Karpas-422 (cell line): Measurements from ENCODE around the gene CCR2. TPM values are rescaled to one million over a fixed set of nuclear protein-coding genes. Genes with fewer than 3 reads are reported as not detected.
"Not testable (repeated sequence)": the region's sequence is repeated elsewhere in the genome, so short reads cannot be mapped to it uniquely, and the experiment has no call there.

Experiments
- DNase-seq: peaks from one replicate; pipeline ENCODE4 v3.0.0-alpha.2; 2015
- H2AFZ ChIP-seq: fragments of 200-600 bp; sonication (generic); 2 replicates; pipeline ENCODE4 v1.6.1; 2014; ENCODE audit warnings: antibody characterized with exemption, low read length, mixed read lengths
- H3K27ac ChIP-seq: fragments of 200-600 bp; sonication (generic); 2 replicates; pipeline ENCODE4 v1.5.1; 2014; ENCODE audit warnings: mild to moderate bottlenecking, low read length, moderate library complexity
- H3K27me3 ChIP-seq: fragments of 200-600 bp; sonication (generic); 2 replicates; pipeline ENCODE4 v1.6.1; 2014; ENCODE audit warnings: low read length, mixed read lengths
- H3K36me3 ChIP-seq: fragments of 200-600 bp; sonication (generic); 2 replicates; pipeline ENCODE4 v1.6.1; 2014; ENCODE audit warnings: low read length, mixed read lengths; ENCODE audit not compliant: insufficient read depth
- H3K4me1 ChIP-seq: fragments of 200-600 bp; sonication (generic); 2 replicates; pipeline ENCODE4 v1.6.1; 2014; ENCODE audit warnings: mild to moderate bottlenecking, low read length, mixed read lengths
- H3K4me2 ChIP-seq: fragments of 200-600 bp; sonication (generic); 2 replicates; pipeline ENCODE4 v1.6.1; 2014; ENCODE audit warnings: low read length, low read depth, mild to moderate bottlenecking; ENCODE audit not compliant: poor library complexity, severe bottlenecking
- H3K4me3 ChIP-seq: fragments of 200-600 bp; sonication (generic); 2 replicates; pipeline ENCODE4 v1.5.1; 2014; ENCODE audit warnings: mild to moderate bottlenecking, antibody characterized with exemption, low read length, mixed read lengths
- H3K79me2 ChIP-seq: fragments of 200-600 bp; sonication (generic); 2 replicates; pipeline ENCODE4 v1.6.1; 2014; ENCODE audit warnings: mild to moderate bottlenecking, low read length, mixed read lengths
- H3K9ac ChIP-seq: fragments of 200-600 bp; sonication (generic); 2 replicates; pipeline ENCODE4 v1.6.0; 2014; ENCODE audit warnings: low read length
- H3K9me2 ChIP-seq: fragments of 200-600 bp; sonication (generic), shearing (Covaris generic); replicated peaks from 2 replicates; pipeline ENCODE4 v1.6.0; 2014; ENCODE audit warnings: mild to moderate bottlenecking, low read length, moderate library complexity; ENCODE audit not compliant: insufficient read depth
- H3K9me3 ChIP-seq: fragments of 300-700, 200-600 bp; sonication (generic); 2 replicates; pipeline ENCODE4 v1.6.1; 2014; ENCODE audit warnings: low read length, mixed read lengths
- H4K20me1 ChIP-seq: fragments of 200-600 bp; sonication (generic); 2 replicates; pipeline ENCODE4 v1.6.1; 2014; ENCODE audit warnings: mild to moderate bottlenecking, antibody characterized with exemption, low read length, low read depth; ENCODE audit not compliant: insufficient read depth
- total RNA-seq: library from RNA; depleted of rRNA; stranded (reverse); fragments of >200 nt; shearing (Covaris generic); gene quantifications from 2 replicates; pipeline ENCODE4 v1.2.3, GENCODE V29; 2014; ENCODE audit warnings: low replicate concordance

CCR2 gene
- total RNA-seq, 1 experiment from 2014 or later, result not detected

DNA sequence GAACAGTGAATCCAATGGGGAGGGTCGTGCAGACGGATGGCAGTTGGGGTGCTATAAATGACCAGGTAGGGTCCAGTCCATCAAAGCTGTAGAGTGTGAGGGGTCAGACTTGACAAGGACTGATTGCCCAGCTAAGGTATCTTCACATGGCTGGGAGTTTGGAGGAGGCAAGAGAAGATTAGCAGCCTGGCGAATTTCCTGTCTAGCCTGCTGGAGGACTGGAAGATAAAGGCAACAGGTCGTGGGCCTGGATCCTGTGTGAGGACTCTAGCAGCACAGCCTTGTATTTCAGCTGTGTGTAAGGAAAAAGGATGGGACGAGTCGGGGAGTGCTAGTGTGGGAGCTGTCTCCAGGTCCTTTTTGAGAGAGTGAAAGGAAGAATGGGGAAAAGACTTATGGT is 35.4 kb downstream of the CCR2 start:
- H3K9me2 ChIP-seq, result no peaks in the 10 kb centered on the region
- H3K79me2 ChIP-seq, result no peaks in the 10 kb centered on the region
- peaks cover 7% of the 10 kb centered on the region for H3K4me1 ChIP-seq
- H3K36me3 ChIP-seq, result no peaks in the 10 kb centered on the region
- no peak overlapping the region for H3K27ac ChIP-seq
- no peaks in the 10 kb centered on the region for H3K27me3 ChIP-seq
- H3K9ac ChIP-seq, result no peak overlapping the region
- no peak overlapping the region for H3K4me2 ChIP-seq
- no peak overlapping the region for H2AFZ ChIP-seq
- H3K4me3 ChIP-seq, result no peak overlapping the region
- DNase-seq, result no peak
- no peaks in the 10 kb centered on the region for H3K9me3 ChIP-seq
- H4K20me1 ChIP-seq, result no peaks in the 10 kb centered on the region

DNA sequence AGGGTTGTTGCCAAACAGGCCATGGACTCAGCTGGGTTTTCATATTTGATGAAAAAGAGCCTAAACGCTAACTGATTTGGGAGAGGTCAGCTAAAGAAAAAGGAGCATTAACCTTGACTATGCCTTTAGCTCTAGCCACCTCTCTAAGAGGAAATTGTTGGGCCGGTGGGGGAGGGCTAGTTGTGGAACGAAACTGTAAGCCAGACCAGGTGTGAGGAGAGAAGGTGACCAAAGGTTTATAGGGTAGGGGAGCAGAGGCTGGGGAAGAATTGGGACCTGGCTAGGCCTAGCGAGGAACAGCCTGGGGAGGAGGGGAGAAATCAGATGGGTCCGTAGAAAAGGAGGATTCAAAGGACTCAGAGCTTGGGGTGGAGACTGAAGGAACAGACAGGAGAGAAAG is 37.6 kb downstream of the CCR2 start:
- not testable (repeated sequence) for H3K9me3 ChIP-seq, H3K27me3 ChIP-seq, H3K27ac ChIP-seq, H4K20me1 ChIP-seq, DNase-seq, H3K9me2 ChIP-seq, H3K9ac ChIP-seq, H3K4me2 ChIP-seq, H3K4me3 ChIP-seq, H3K4me1 ChIP-seq, H2AFZ ChIP-seq, H3K79me2 ChIP-seq, H3K36me3 ChIP-seq

DNA sequence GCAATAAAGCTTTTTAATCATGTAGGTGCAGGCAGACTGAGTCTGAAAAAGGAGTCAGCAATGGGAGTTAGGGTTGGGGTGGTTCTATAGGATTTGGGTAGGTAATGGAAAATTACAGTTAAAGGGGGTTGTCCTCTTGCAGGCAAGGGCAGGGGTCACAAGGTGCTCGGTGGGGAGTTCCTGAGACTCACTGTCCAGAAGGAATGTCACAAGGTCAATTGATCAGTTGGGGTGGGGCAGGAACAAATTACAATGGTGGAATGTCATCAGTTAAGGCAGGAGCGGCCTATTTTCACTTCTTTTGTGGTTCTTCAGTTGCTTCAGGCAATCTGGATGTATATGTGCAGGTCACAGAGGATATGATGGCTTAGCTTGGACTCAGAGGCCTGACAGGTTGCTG is 39.1 kb downstream of the CCR2 start:
- no peak overlapping the region for H3K9ac ChIP-seq
- H3K4me2 ChIP-seq, result no peak overlapping the region
- no peak overlapping the region for H3K27ac ChIP-seq

DNA sequence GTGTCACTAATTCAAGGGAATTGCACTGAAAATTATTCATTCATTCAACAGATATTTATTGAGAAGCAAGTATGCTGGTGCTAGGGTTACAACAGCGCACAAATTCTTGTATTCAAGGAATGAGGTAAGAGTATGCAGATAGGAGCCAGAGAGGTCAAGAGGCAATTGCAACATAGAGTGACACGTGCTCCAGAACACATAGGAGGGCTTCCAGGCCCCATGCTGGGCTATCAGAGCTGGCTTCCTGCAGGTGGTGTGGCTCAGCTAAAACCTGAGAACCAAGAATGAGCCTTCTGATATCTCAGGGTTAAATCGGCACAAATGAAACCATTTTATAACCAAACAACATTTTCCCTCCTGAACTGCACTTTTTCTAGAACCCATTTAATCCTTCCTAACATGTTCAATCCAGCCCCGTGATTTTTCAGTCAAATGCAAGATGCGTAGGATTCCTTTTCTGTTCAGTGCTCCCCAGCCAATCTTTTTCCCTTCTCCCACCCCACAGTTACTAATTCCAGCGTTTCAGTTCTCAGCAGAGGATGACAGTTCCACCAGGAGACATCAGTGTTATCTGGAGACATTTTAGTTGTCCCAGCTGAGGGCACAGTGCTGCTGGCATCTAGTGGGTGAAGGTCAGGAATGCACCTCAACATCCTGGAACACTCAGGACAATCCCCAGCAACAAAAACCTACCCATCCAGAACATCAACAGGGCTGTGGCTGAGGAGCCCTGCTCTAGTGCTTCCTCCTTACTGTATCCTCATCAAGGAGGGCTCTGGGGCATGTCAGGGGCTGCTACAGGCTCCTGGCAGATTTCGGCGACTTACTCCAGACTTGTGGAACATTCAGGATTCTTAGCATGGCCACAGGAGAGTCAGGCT is 39.9 kb downstream of the CCR2 start:
- Histone ChIP-seq H3K9me3 (no peaks in the 10 kb centered on the region), H3K36me3 (no peaks in the 10 kb centered on the region), H3K9me2 (no peaks in the 10 kb centered on the region), H3K27me3 (no peaks in the 10 kb centered on the region), H3K79me2 (no peaks in the 10 kb centered on the region), H3K4me2 (no peak overlapping the region), H3K4me3 (no peak overlapping the region), H4K20me1 (no peaks in the 10 kb centered on the region), H3K27ac (no peak overlapping the region), H3K9ac (no peak overlapping the region), H2AFZ (no peak overlapping the region), H3K4me1 (no peaks in the 10 kb centered on the region)
- no peak for DNase-seq

More for the DNA sequence above, 39.1 kb downstream of the CCR2 start:
- no peak for DNase-seq
- Histone ChIP-seq H3K79me2 (no peaks in the 10 kb centered on the region), H2AFZ (no peak overlapping the region), H3K36me3 (no peaks in the 10 kb centered on the region), H3K9me2 (no peaks in the 10 kb centered on the region), H4K20me1 (no peaks in the 10 kb centered on the region), H3K4me1 (no peaks in the 10 kb centered on the region), H3K4me3 (no peak overlapping the region), H3K9me3 (no peaks in the 10 kb centered on the region), H3K27me3 (no peaks in the 10 kb centered on the region)

DNA sequence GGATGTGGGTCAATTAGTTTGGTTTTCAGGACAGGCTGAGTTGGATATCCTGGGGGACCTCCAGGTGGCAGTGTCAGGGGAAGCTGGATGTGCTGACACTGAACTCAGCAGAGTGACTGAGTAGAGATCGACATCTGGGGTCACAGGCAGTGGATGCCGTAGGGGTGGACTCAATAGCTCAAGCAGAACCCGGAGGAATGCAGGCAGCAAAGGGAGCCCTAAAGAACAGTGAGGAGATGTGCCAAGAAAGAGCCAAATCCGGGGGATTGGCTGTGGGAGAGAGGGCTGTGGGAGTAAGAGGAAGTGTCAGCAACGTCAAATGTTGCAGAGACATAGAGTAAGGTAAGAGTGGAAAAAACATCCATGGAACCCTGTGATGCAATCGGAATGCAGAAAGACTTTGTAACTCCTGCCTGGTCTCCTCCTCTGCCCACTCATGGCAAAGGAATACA is 41.3 kb downstream of the CCR2 start:
- Histone ChIP-seq H4K20me1 (no peaks in the 10 kb centered on the region), H3K4me2 (no peak overlapping the region), H3K4me3 (no peak overlapping the region), H3K36me3 (no peaks in the 10 kb centered on the region), H3K9ac (no peak overlapping the region), H3K4me1 (no peaks in the 10 kb centered on the region), H3K9me2 (no peaks in the 10 kb centered on the region), H3K9me3 (no peaks in the 10 kb centered on the region), H2AFZ (no peak overlapping the region), H3K27me3 (no peaks in the 10 kb centered on the region), H3K27ac (no peak overlapping the region), H3K79me2 (no peaks in the 10 kb centered on the region)
- DNase-seq, result no peak

DNA sequence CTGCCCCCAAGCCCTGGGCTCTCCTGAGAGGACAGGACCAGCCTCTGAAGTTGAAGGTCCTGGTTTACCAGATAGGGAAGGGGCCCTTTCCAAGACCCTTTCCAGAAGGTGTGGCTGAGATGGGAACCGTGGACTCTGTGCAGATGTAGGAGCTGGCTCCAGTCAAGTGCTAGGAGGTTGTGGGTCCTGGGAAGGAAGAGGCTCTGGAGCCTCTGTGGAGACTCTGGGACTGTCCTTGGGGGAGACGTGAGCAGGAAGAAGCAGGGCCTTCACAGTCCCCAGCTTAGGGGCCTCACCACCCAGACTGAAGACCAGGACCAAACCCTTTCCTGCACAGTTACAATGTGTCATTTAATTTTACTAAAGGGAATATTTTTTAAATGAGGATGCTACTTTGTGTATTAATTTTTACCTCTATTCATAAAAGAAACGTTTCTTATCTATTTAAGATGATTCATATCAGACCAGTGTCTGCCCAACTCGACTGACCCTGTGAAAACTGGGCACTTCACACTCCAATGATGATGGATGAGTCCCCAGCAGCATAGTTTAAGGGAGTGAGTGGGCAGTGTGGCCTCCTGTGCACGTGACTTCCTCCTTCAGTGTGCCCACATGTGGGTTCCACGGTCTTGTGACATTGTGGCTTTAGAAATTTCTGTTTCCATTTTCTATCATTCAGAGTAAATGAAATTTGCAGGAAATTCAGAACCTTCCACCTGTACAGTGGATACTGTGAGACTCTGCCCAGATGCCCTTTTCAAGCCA is 42.0 kb downstream of the CCR2 start:
- H3K27ac ChIP-seq, result no peak overlapping the region
- no peak overlapping the region for H3K4me2 ChIP-seq
- no peak overlapping the region for H3K9ac ChIP-seq
- H3K4me3 ChIP-seq, result no peak overlapping the region
- H3K9me3 ChIP-seq, result no peaks in the 10 kb centered on the region
- no peak overlapping the region for H2AFZ ChIP-seq
- H4K20me1 ChIP-seq, result no peaks in the 10 kb centered on the region
- H3K4me1 ChIP-seq, result no peaks in the 10 kb centered on the region
- H3K79me2 ChIP-seq, result no peaks in the 10 kb centered on the region
- DNase-seq, result no peak
- H3K27me3 ChIP-seq, result no peaks in the 10 kb centered on the region
- no peaks in the 10 kb centered on the region for H3K36me3 ChIP-seq
- no peaks in the 10 kb centered on the region for H3K9me2 ChIP-seq

DNA sequence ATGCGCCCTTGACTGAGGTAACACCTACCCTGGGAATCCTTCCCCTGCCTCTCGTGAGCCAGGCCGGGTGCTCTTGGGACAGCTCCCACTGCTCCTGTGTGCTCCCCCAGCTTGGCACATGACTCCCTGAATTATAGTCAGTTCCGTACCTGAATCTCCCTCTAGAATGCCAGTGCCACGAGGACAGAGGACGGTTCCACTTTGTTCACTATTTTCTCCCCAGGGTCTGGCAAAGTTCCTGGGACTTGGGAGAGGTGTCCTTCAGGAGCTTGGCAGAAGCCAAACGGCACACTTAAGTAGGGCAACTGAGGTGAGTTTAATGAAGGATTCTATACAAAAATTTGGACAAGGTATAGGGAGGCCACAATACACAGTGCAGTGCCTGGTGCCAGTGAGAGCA is 43.2 kb downstream of the CCR2 start:
- Histone ChIP-seq H3K4me2 (no peak overlapping the region), H3K4me1 (no peaks in the 10 kb centered on the region), H3K9me2 (no peaks in the 10 kb centered on the region), H4K20me1 (no peaks in the 10 kb centered on the region), H2AFZ (no peak overlapping the region), H3K9me3 (no peaks in the 10 kb centered on the region), H3K27ac (no peak overlapping the region), H3K79me2 (no peaks in the 10 kb centered on the region), H3K4me3 (no peak overlapping the region), H3K36me3 (no peaks in the 10 kb centered on the region), H3K27me3 (no peaks in the 10 kb centered on the region), H3K9ac (no peak overlapping the region)
- DNase-seq, result no peak

DNA sequence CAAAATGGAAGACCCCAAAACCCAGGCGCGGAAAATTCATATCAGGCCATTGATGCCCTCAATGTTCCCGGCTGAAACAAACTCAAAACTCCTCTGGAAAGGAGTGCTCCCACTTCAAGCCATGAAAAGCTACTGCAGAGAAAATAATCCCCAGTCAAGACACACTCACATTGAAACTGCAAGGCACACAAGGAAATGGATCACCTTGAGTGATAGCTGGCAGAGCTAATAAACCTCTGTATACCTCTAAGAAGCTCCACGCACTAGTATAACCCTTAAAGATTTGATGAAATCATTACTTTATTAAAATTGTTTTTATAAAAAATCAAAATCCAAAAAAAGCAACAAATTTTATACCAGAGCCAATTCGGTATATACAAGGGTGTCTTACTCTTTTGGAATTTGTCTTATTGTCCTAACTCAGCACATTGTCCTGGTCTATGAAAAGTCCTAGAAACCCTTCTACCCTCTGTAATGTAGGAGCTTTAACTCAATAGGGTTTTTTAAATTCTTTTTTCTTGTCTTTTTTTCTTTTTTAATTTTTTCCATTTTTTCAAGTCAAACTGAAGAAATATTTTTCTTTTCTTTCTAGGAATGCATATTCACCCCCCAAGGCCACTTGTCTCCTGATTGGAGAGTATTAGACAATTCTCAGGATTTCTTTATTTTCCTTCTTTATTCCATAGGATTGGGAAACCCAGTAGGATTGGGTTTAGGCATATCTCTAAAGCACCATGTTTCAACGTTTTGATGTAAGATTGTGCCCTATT is 44.5 kb downstream of the CCR2 start:
- no peaks in the 10 kb centered on the region for H4K20me1 ChIP-seq
- H3K79me2 ChIP-seq, result no peaks in the 10 kb centered on the region
- H3K9ac ChIP-seq, result no peak overlapping the region
- H3K4me1 ChIP-seq, result no peaks in the 10 kb centered on the region
- no peak overlapping the region for H3K27ac ChIP-seq
- no peak for DNase-seq
- H3K27me3 ChIP-seq, result no peaks in the 10 kb centered on the region
- no peaks in the 10 kb centered on the region for H3K36me3 ChIP-seq
- H3K9me3 ChIP-seq, result no peaks in the 10 kb centered on the region
- no peak overlapping the region for H3K4me3 ChIP-seq
- no peaks in the 10 kb centered on the region for H3K9me2 ChIP-seq
- no peak overlapping the region for H3K4me2 ChIP-seq
- no peak overlapping the region for H2AFZ ChIP-seq
